Right atrium auricular region (tissue), 2 donors: ENCODE data around the gene PHF21B. TPM values are rescaled to one million over a fixed set of nuclear protein-coding genes. Genes with fewer than 3 reads are reported as not detected.

Source experiments
- DNase-seq: peaks from one replicate; pipeline ENCODE4 v3.0.0-alpha.2; 2019; ENCODE audit warnings: low spot score
- H3K27ac ChIP-seq, 2 donors: fragments of 200-600 bp; sonication (generic); 1 replicate in 1 of 2; 2 replicates in 1 of 2; pipeline ENCODE4 v1.5.1; 2016 to 2019
- H3K27me3 ChIP-seq, 2 donors: fragments of 200-600 bp; sonication (generic); one replicate each; pipeline versions ENCODE4 v1.5.1 to v1.6.0; 2017 to 2019
- H3K36me3 ChIP-seq: fragments of 200-600 bp; sonication (generic); one replicate; pipeline ENCODE4 v1.5.1; 2016
- H3K4me1 ChIP-seq, 2 donors: fragments of 200-600 bp; sonication (generic); one replicate each; pipeline versions ENCODE4 v1.5.1 to v1.6.0; 2017 to 2019
- H3K4me3 ChIP-seq, 2 donors: fragments of 200-600 bp; sonication (generic); 1 replicate in 1 of 2; 2 replicates in 1 of 2; pipeline ENCODE4 v1.5.1; 2017 to 2019; ENCODE audit warnings: mild to moderate bottlenecking in 1 of 2, moderate library complexity in 1 of 2
- H3K9me3 ChIP-seq, 2 donors: fragments of 200-600 bp; sonication (generic); one replicate each; pipeline ENCODE4 v1.5.1; 2019
- CTCF ChIP-seq, 2 donors: fragments of 200-600 bp; sonication (generic); IDR thresholded peaks; one replicate each; pipeline ENCODE4 v1.5.1; 2019; ENCODE audit warnings: antibody characterized with exemption in 2 of 2
- total RNA-seq, 2 donors: library from RNA; depleted of rRNA; stranded (reverse); fragments of >200 nt; gene quantifications; one replicate each; pipeline ENCODE4 v1.1.0, GENCODE V29; 2016

The PHF21B gene
- total RNA-seq, 2 donors from 2014 or later = 1.4 to 2.2 TPM

GRCh38 chr22:44940130-44940529 lies 69.7 kb downstream of the PHF21B start:
- Histone ChIP-seq H3K27me3 (no peaks in the 10 kb centered on the region), H3K27ac (no peak overlapping the region), H3K9me3 (no peaks in the 10 kb centered on the region), H3K4me1 (no peaks in the 10 kb centered on the region), H3K4me3 (no peak overlapping the region), H3K36me3 (no peaks in the 10 kb centered on the region)
- no peak for TF ChIP-seq CTCF (IDR thresholded peaks at IDR 0.05)
- no peak for DNase-seq

- Histone ChIP-seq H3K9me3 (no peaks in the 10 kb centered on the region), H3K27ac (no peak overlapping the region), H3K27me3 (no peaks in the 10 kb centered on the region), H3K4me3 (no peak overlapping the region), H3K4me1 (no peaks in the 10 kb centered on the region), H3K36me3 (no peaks in the 10 kb centered on the region)
- DNase-seq = no peak
- no peak for TF ChIP-seq CTCF (IDR thresholded peaks at IDR 0.05)
Measured at GRCh38 chr22:44939451-44939850, 70.4 kb downstream of the PHF21B start.

GRCh38 chr22:44938886-44939285 lies 70.9 kb downstream of the PHF21B start:
- Histone ChIP-seq H3K4me1 (no peaks in the 10 kb centered on the region), H3K27me3 (no peaks in the 10 kb centered on the region), H3K4me3 (no peak overlapping the region), H3K27ac (no peak overlapping the region), H3K9me3 (no peaks in the 10 kb centered on the region), H3K36me3 (no peaks in the 10 kb centered on the region)
- no peak for TF ChIP-seq CTCF (IDR thresholded peaks at IDR 0.05)
- no peak for DNase-seq

- Histone ChIP-seq H3K36me3 (no peaks in the 10 kb centered on the region), H3K27ac (peak overlapping the region in 1 of 2 donors; percentile 93), H3K9me3 (no peaks in the 10 kb centered on the region), H3K27me3 (no peaks in the 10 kb centered on the region), H3K4me1 (no peaks in the 10 kb centered on the region), H3K4me3 (no peak overlapping the region)
- no peak for TF ChIP-seq CTCF (IDR thresholded peaks at IDR 0.05)
- no peak for DNase-seq
Measured at GRCh38 chr22:44937216-44937615, 72.6 kb downstream of the PHF21B start.

- Histone ChIP-seq H3K27ac (peak overlapping the region; percentile 73 to 93), H3K36me3 (no peaks in the 10 kb centered on the region), H3K27me3 (no peaks in the 10 kb centered on the region), H3K9me3 (no peaks in the 10 kb centered on the region), H3K4me1 (peaks cover 0 to 9% of the 10 kb centered on the region in 2 donors), H3K4me3 (no peak overlapping the region)
- no peak for TF ChIP-seq CTCF (IDR thresholded peaks at IDR 0.05)
- DNase-seq = no peak
Measured at GRCh38 chr22:44936201-44936600, 73.6 kb downstream of the PHF21B start.

- Histone ChIP-seq H3K36me3 (no peaks in the 10 kb centered on the region), H3K27ac (peak overlapping the region; percentile 73 to 93), H3K27me3 (no peaks in the 10 kb centered on the region), H3K4me1 (peaks cover 0 to 14% of the 10 kb centered on the region in 2 donors), H3K9me3 (no peaks in the 10 kb centered on the region), H3K4me3 (no peak overlapping the region)
- no peak for DNase-seq
- TF ChIP-seq CTCF (IDR thresholded peaks at IDR 0.05) = no peak
Measured at GRCh38 chr22:44935724-44936123, 74.1 kb downstream of the PHF21B start.
